Activated CD8-positive, alpha-beta T cell treated with anti-CD3 and anti-CD28 coated beads for 36 hours (primary cell): Measurements from ENCODE around the gene ARF1. TPM values are rescaled to one million over a fixed set of nuclear protein-coding genes. Genes with fewer than 3 reads are reported as not detected.

ENCODE experiments used
- ATAC-seq: fragments of 200-7000 bp; cut with Tn5 transposase; one replicate; pipeline ENCODE4 v1.10.0; 2021; ENCODE audit warnings: mild to moderate bottlenecking, moderate library complexity
- CTCF ChIA-PET: fragments of 350-600 bp; sonication (Branson Sonifier 250); formaldehyde crosslinking; loops from one replicate; lab custom pipeline; 2021; ENCODE audit warnings: antibody characterized with exemption; lab: Charles Lee
- POLR2A ChIA-PET: fragments of 350-600 bp; sonication (Branson Sonifier 250); formaldehyde crosslinking; loops from one replicate; lab custom pipeline; 2021; ENCODE audit warnings: antibody characterized with exemption; lab: Charles Lee
- DNase-seq: peaks from one replicate; pipeline ENCODE4 v3.0.0-alpha.2; 2020
- H3K27ac Mint-ChIP-seq: one replicate; pipeline ENCODE4 v1.8.0; 2021; ENCODE audit warnings: mild to moderate bottlenecking, mixed read lengths
- H3K27me3 Mint-ChIP-seq: one replicate; pipeline ENCODE4 v1.8.0; 2021; ENCODE audit warnings: mixed read lengths
- H3K36me3 Mint-ChIP-seq: one replicate; pipeline ENCODE4 v1.8.0; 2021; ENCODE audit warnings: low read depth, mixed read lengths
- H3K4me1 Mint-ChIP-seq: one replicate; pipeline ENCODE4 v1.8.0; 2021; ENCODE audit warnings: low read depth, mixed read lengths
- H3K4me3 Mint-ChIP-seq: one replicate; pipeline ENCODE4 v1.8.0; 2021; ENCODE audit warnings: mild to moderate bottlenecking, moderate library complexity, mixed read lengths
- H3K9me3 Mint-ChIP-seq: one replicate; pipeline ENCODE4 v1.8.0; 2021; ENCODE audit warnings: mixed read lengths
- intact Hi-C: fragments of 100-400 bp; cut with micrococcal nuclease; formaldehyde crosslinking; loops from one replicate; pipeline ENCODE4 v1.10.0; 2022
- total RNA-seq, 2 experiments: library from RNA; stranded (reverse); gene quantifications; one replicate each; pipeline ENCODE4 v1.2.3, GENCODE V29; 2021
- TF ChIP-seq, protein P1 (sequence below): fragments of 200-600 bp; IDR thresholded peaks from one replicate; pipeline ENCODE4 v1.8.0; 2022; ENCODE audit warnings: antibody characterized with exemption, mild to moderate bottlenecking

The ARF1 gene
- total RNA-seq, 2 experiments from 2014 or later = 349 to 350 TPM

DNA sequence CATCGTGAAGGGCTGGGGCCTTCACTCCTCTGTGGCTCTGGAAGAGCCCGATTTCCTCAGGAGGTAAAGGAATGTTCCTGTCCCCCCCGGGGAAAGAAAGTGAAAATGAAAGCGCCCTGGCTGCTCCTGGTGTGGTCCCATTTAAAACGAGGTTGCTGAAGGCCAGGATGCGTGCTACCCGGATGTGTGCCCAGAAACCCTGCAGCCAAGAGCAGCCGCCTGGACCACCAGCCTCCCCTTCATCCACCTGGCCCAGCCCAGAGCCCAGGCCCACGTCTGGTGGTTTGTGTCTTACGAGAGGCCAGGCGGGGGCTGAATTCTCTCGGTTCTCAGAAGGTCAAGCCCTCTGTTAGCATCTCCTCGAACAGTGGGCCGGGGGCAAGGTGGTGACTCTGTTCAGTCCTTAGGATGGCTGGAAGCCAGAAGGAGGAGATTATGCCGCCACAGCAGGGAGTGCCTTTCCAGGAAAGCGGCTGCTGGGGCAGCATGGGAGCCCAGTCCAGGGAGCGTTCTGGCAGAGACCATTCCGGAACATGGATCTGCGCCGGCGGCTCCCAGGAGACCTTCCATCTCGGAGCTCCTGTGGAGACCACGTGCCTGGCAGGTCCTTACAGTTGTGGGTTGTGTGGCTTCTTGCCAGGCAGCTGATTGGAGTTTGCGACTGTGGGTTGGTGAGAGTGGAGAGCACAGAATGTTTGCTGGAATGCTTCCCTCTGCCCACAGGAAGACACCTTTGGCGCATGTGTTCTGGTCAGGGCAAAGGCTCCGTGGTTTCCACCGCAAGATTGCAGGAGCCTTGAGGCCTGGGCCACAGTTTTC, 58.9 kb downstream of the ARF1 start:
- H3K9me3 Mint-ChIP-seq = no peaks in the 10 kb centered on the region
- DNase-seq (peak; percentile 51), ATAC-seq (no peak)
- TF ChIP-seq, protein P1, sequence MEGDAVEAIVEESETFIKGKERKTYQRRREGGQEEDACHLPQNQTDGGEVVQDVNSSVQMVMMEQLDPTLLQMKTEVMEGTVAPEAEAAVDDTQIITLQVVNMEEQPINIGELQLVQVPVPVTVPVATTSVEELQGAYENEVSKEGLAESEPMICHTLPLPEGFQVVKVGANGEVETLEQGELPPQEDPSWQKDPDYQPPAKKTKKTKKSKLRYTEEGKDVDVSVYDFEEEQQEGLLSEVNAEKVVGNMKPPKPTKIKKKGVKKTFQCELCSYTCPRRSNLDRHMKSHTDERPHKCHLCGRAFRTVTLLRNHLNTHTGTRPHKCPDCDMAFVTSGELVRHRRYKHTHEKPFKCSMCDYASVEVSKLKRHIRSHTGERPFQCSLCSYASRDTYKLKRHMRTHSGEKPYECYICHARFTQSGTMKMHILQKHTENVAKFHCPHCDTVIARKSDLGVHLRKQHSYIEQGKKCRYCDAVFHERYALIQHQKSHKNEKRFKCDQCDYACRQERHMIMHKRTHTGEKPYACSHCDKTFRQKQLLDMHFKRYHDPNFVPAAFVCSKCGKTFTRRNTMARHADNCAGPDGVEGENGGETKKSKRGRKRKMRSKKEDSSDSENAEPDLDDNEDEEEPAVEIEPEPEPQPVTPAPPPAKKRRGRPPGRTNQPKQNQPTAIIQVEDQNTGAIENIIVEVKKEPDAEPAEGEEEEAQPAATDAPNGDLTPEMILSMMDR = no peak
- CTCF ChIA-PET = interaction anchor here (1.0 to 7.4 kb wide), 2 partner anchors 11 to 24 kb away, joined by 3 to 44 read pairs; partner anchors contain the start of gene IBA57
- peaks cover 35% of the 10 kb centered on the region for H3K36me3 Mint-ChIP-seq
- H3K27ac Mint-ChIP-seq = peak overlapping the region; percentile 99
- H3K4me3 Mint-ChIP-seq = peak overlapping the region; percentile 99
- no peaks in the 10 kb centered on the region for H3K27me3 Mint-ChIP-seq
- POLR2A ChIA-PET = interaction anchor here (1.4 to 5.7 kb wide), 4 partner anchors 11 to 58 kb away, joined by 3 to 59 read pairs (median 10); partner anchors contain the start of gene IBA57
- intact Hi-C loops = no loop called here
- peaks cover 38% of the 10 kb centered on the region for H3K4me1 Mint-ChIP-seq

- peak overlapping the region; percentile 99 for H3K4me3 Mint-ChIP-seq
- H3K9me3 Mint-ChIP-seq = no peaks in the 10 kb centered on the region
- CTCF ChIA-PET = interaction anchor here (0.9 to 7.4 kb wide), 6 partner anchors 10 to 24 kb away, joined by 3 to 44 read pairs (median 3); partner anchors contain the start of gene IBA57
- DNase-seq (peak; percentile 33), ATAC-seq (no peak)
- H3K27ac Mint-ChIP-seq = peak overlapping the region; percentile 99
- intact Hi-C loops = no loop called here
- POLR2A ChIA-PET = interaction anchor here (1.4 to 5.7 kb wide), 3 partner anchors 11 to 23 kb away, joined by 3 to 59 read pairs (median 16); partner anchors contain the start of gene IBA57
- H3K27me3 Mint-ChIP-seq = no peaks in the 10 kb centered on the region
- peaks cover 31% of the 10 kb centered on the region for H3K4me1 Mint-ChIP-seq
- H3K36me3 Mint-ChIP-seq = peaks cover 35% of the 10 kb centered on the region
- TF ChIP-seq, protein P1 = no peak
Measured at GRCh38 chr1:228142155-228142691, 59.7 kb downstream of the ARF1 start.

DNA sequence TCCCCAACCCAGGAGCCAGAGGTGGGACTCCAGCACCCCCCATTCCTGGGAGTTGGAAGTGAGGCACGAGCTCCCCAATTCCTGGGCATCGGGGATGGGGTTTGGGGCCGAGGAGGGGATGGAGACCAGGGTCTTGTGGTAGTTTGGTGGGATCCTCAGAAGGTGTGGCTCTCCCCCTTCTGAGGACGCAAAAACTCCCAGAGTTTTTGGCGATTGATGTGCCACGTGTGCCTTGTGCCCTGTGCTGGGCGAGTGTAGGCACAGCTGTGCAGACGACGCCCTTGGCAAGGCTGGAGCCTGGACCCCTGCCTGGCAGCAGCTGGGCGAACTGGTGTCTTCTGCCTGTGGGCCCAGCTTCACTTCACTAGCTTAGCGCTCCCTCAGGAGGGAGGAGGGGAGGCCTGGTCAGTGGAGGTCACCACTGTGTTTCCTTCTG, 60.2 kb downstream of the ARF1 start:
- Mint-ChIP-seq H3K27me3 (no peaks in the 10 kb centered on the region), H3K4me1 (peaks cover 30% of the 10 kb centered on the region), H3K9me3 (no peaks in the 10 kb centered on the region), H3K36me3 (peaks cover 35% of the 10 kb centered on the region), H3K27ac (peak overlapping the region; percentile 99), H3K4me3 (peak overlapping the region; percentile 99)
- ATAC-seq = no peak
- no peak for DNase-seq
- intact Hi-C loops = no loop called here
- CTCF ChIA-PET = interaction anchor here (0.9 to 7.4 kb wide), 5 partner anchors 10 to 23 kb away, joined by 3 to 44 read pairs (median 3); partner anchors contain the start of gene IBA57
- POLR2A ChIA-PET = interaction anchor here (0.6 to 5.7 kb wide), 5 partner anchors 10 to 373 kb away, joined by 3 to 59 read pairs (median 3); partner anchors contain the start of gene IBA57
- TF ChIP-seq, protein P1 = no peak

DNA sequence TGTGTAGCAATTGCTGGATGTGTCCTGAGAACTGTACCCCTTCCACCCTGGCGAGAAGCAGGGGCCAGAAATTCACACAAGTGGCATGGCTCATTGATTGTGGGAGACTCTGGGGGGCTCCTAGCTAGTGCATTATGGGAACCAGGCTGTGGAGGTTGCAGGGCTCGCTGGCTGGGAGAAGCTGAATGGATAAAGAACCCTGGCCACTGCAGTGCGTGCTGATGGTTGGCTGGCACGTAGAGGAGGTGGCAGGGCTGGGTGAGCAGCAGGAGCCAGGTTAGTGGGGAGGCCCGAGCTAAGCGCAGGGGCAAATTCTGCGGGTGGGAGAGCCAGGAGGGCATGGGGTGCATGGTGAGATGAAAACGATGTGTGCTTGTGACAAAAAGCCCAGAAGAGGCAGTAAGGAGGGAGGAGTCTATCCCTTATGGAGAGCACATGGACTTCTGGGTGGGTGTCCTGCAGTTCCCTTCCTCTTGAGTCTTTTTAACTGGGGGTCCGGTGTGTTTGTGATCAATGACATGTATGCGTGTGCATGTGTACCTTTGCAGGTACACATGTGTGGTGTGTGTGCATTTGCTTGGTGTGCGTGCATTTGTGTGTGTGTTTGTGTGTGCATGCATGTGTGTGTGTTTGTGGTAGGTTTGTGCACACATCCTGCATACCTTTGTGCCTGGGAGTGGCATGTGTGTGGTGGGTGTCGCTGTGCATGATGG, 61.1 kb downstream of the ARF1 start:
- Mint-ChIP-seq H3K36me3 (peaks cover 35% of the 10 kb centered on the region), H3K27ac (peak overlapping the region; percentile 99), H3K4me3 (peak overlapping the region; percentile 99), H3K27me3 (no peaks in the 10 kb centered on the region), H3K9me3 (no peaks in the 10 kb centered on the region), H3K4me1 (peaks cover 30% of the 10 kb centered on the region)
- ChIA-PET CTCF (interaction anchor here (1.1 to 7.4 kb wide), 4 partner anchors 9 to 22 kb away, joined by 3 to 44 read pairs (median 4); partner anchors contain the start of gene IBA57), POLR2A (interaction anchor here (0.6 to 5.7 kb wide), 4 partner anchors 9 to 372 kb away, joined by 3 to 59 read pairs (median 10); partner anchors contain the start of gene IBA57)
- intact Hi-C loops = no loop called here
- DNase-seq (no peak), ATAC-seq (no peak)
- TF ChIP-seq, protein P1 = no peak
